Testis (tissue), 3 donors: ENCODE measurements around the gene ASTN1. TPM values are rescaled to one million over a fixed set of nuclear protein-coding genes. Genes with fewer than 3 reads are reported as not detected.

Experiments used
- DNase-seq: peaks from one replicate; pipeline ENCODE4 v3.0.0-alpha.2; 2019
- H3K27ac ChIP-seq, 2 donors: fragments of 200-600 bp; sonication (generic); one replicate each; pipeline ENCODE4 v1.5.1; 2019
- H3K27me3 ChIP-seq: fragments of 200-600 bp; sonication (generic); one replicate; pipeline ENCODE4 v1.5.1; 2019
- H3K36me3 ChIP-seq: fragments of 200-600 bp; sonication (generic); one replicate; pipeline ENCODE4 v1.5.1; 2017; ENCODE audit warnings: low read depth; ENCODE audit errors: missing control alignments
- H3K4me1 ChIP-seq: fragments of 200-600 bp; sonication (generic); one replicate; pipeline ENCODE4 v1.5.1; 2019
- H3K4me3 ChIP-seq, 2 donors: fragments of 200-600 bp; sonication (generic); one replicate each; pipeline ENCODE4 v1.5.1; 2017 to 2019
- H3K9me3 ChIP-seq: fragments of 200-600 bp; sonication (generic); one replicate; pipeline ENCODE4 v1.5.1; 2017
- CTCF ChIP-seq, 3 experiments: fragments of 450-650 bp in 2 of 3; fragments of 200-600 bp in 1 of 3; sonication (generic) in 1 of 3; IDR thresholded peaks; one replicate each; pipeline ENCODE4 v1.5.1; 2016 to 2019; ENCODE audit warnings: antibody characterized with exemption in 3 of 3, mild to moderate bottlenecking in 2 of 3, moderate library complexity in 1 of 3
- POLR2A ChIP-seq: fragments of 450-650 bp; IDR thresholded peaks from one replicate; pipeline ENCODE4 v1.6.1; 2017; ENCODE audit warnings: antibody characterized with exemption, mild to moderate bottlenecking, moderate library complexity
- WGBS, 2 donors: methylation state at CpG; one replicate each; pipeline ENCODE4 v1.1.5; 2018; 5-methylcytosine and 5-hydroxymethylcytosine counted together
- intact Hi-C: fragments of 100-400 bp; cut with DNase I; formaldehyde crosslinking; loops from one replicate; pipeline ENCODE4 v1.15.1; 2023; ENCODE audit warnings: low total_unique reads
- polyA plus RNA-seq: library from polyadenylated mRNA; stranded (reverse); fragments of 350-450 nt; fragmentation: Illumina TruSeq; extraction: RNeasy Lipid Tissue Mini Kit (QIAGEN cat#74804); gene quantifications from one replicate; pipeline ENCODE4 v1.2.3, GENCODE V29; 2014; ENCODE audit warnings: low read depth, low replicate concordance; ENCODE audit not compliant: insufficient read depth
- total RNA-seq, 2 donors: library from RNA; depleted of rRNA; stranded (reverse); fragments of >200 nt; gene quantifications; one replicate each; pipeline ENCODE4 v1.2.3, GENCODE V29; 2016

The ASTN1 gene
- total and polyA plus RNA-seq, 3 donors from 2014 or later: 1.2 to 2.7 (median 2.1) TPM

GRCh38 chr1:176938375-176938774 lies 226.1 kb downstream of the ASTN1 start:
- no peaks in the 10 kb centered on the region for H3K9me3 ChIP-seq
- no peaks in the 10 kb centered on the region for H3K27me3 ChIP-seq
- no peak overlapping the region for H3K27ac ChIP-seq
- WGBS, 2 donors: 83 to 94% methylated on average over 1 of the region's 1 CpG
- intact Hi-C loops: no loop called here
- TF ChIP-seq POLR2A (no peak), CTCF (IDR thresholded peaks at IDR 0.05) (no peak)
- no peak for DNase-seq
- no peaks in the 10 kb centered on the region for H3K4me1 ChIP-seq
- H3K4me3 ChIP-seq: no peak overlapping the region
- no peaks in the 10 kb centered on the region for H3K36me3 ChIP-seq

- no peak overlapping the region for H3K4me3 ChIP-seq
- H3K27me3 ChIP-seq: no peaks in the 10 kb centered on the region
- intact Hi-C loops: no loop called here
- H3K27ac ChIP-seq: no peak overlapping the region
- H3K9me3 ChIP-seq: no peaks in the 10 kb centered on the region
- H3K4me1 ChIP-seq: no peaks in the 10 kb centered on the region
- no peak for DNase-seq
- 57 to 68% methylated on average over 4 of the region's 4 CpGs for WGBS, 2 donors
- TF ChIP-seq POLR2A (no peak), CTCF (IDR thresholded peaks at IDR 0.05) (no peak)
- no peaks in the 10 kb centered on the region for H3K36me3 ChIP-seq
Measured at GRCh38 chr1:176934370-176934769, 230.1 kb downstream of the ASTN1 start.

GRCh38 chr1:176932114-176933104 lies 232.1 kb downstream of the ASTN1 start:
- no peak overlapping the region for H3K4me3 ChIP-seq
- H3K36me3 ChIP-seq: no peaks in the 10 kb centered on the region
- 75% methylated on average over 7 of the region's 7 CpGs for WGBS, 2 donors
- H3K4me1 ChIP-seq: no peaks in the 10 kb centered on the region
- H3K27me3 ChIP-seq: no peaks in the 10 kb centered on the region
- no peak for DNase-seq
- no peaks in the 10 kb centered on the region for H3K9me3 ChIP-seq
- no peak overlapping the region for H3K27ac ChIP-seq
- TF ChIP-seq POLR2A: no peak
- TF ChIP-seq CTCF (IDR thresholded peaks at IDR 0.05): no peak
- intact Hi-C loops: no loop called here

GRCh38 chr1:176931526-176931925 lies 233.0 kb downstream of the ASTN1 start:
- H3K9me3 ChIP-seq: no peaks in the 10 kb centered on the region
- H3K36me3 ChIP-seq: no peaks in the 10 kb centered on the region
- intact Hi-C loops: no loop called here
- H3K4me3 ChIP-seq: no peak overlapping the region
- H3K27me3 ChIP-seq: no peaks in the 10 kb centered on the region
- no peak for DNase-seq
- TF ChIP-seq CTCF (IDR thresholded peaks at IDR 0.05): no peak
- TF ChIP-seq POLR2A: no peak
- 97 to 100% methylated on average over 1 of the region's 1 CpG for WGBS, 2 donors
- H3K27ac ChIP-seq: no peak overlapping the region
- H3K4me1 ChIP-seq: no peaks in the 10 kb centered on the region
